B cell (primary cell): Measurements from ENCODE around the gene FEZF2. TPM values are rescaled to one million over a fixed set of nuclear protein-coding genes. Genes with fewer than 3 reads are reported as not detected.

Experiments
- ATAC-seq: fragments of 200-7000 bp; cut with Tn5 transposase; one replicate; pipeline ENCODE4 v1.10.0; 2021; ENCODE audit warnings: low read depth, mild to moderate bottlenecking, moderate number of reproducible peaks, moderate library complexity
- CTCF ChIA-PET: fragments of 350-600 bp; sonication (Branson Sonifier 250); formaldehyde crosslinking; loops from one replicate; lab custom pipeline; 2021; ENCODE audit warnings: antibody characterized with exemption, inconsistent platforms; lab: Charles Lee
- POLR2A ChIA-PET: fragments of 350-600 bp; sonication (Branson Sonifier 250); formaldehyde crosslinking; loops from one replicate; lab custom pipeline; 2021; ENCODE audit warnings: antibody characterized with exemption; lab: Charles Lee
- DNase-seq: peaks from one replicate; pipeline ENCODE4 v3.0.0; 2013
- H2AFZ ChIP-seq: 2 replicates; pipeline ENCODE4 v1.6.1; 2012; ENCODE audit warnings: mild to moderate bottlenecking, low read depth, low read length; ENCODE audit not compliant: insufficient read depth, poor library complexity, severe bottlenecking
- H3K27ac ChIP-seq, 2 donors: 1 replicate in 1 of 2; 2 replicates in 1 of 2; pipeline ENCODE4 v1.5.1; 2012 to 2013; ENCODE audit warnings: low read length in 2 of 2, mild to moderate bottlenecking in 2 of 2, moderate library complexity in 1 of 2
- H3K27me3 ChIP-seq, 4 experiments: fragments of 200-600 bp in 1 of 4; sonication (generic) in 1 of 4; replicated peaks in 1 of 4; 1 replicate in 2 of 4; 2 replicates in 2 of 4; pipeline versions ENCODE4 v1.6.1 to v1.7.0; 2013 to 2016; ENCODE audit warnings: low read length in 3 of 4, mild to moderate bottlenecking in 2 of 4, mixed read lengths in 1 of 4, moderate library complexity in 1 of 4; ENCODE audit not compliant: insufficient read depth in 4 of 4, control insufficient read depth in 3 of 4; ENCODE audit errors: control extremely low read depth in 1 of 4
- H3K36me3 ChIP-seq, 2 experiments: replicated peaks in 1 of 2; 1 replicate in 1 of 2; 2 replicates in 1 of 2; pipeline versions ENCODE4 v1.6.1 to v1.7.1; 2013; ENCODE audit warnings: low read length in 1 of 2; ENCODE audit not compliant: insufficient read depth in 2 of 2, control insufficient read depth in 1 of 2; ENCODE audit errors: control extremely low read depth in 1 of 2, extremely low read depth in 1 of 2
- H3K4me1 ChIP-seq, 2 donors: fragments of 200-600 bp in 1 of 2; sonication (generic) in 1 of 2; 1 replicate in 1 of 2; 2 replicates in 1 of 2; pipeline versions ENCODE4 v1.5.1 to v1.6.1; 2013 to 2017; ENCODE audit warnings: low read length in 2 of 2; ENCODE audit not compliant: control insufficient read depth in 2 of 2, insufficient read depth in 2 of 2
- H3K4me2 ChIP-seq: replicated peaks from 2 replicates; pipeline ENCODE3; 2012; ENCODE audit warnings: mild to moderate bottlenecking, low read depth, low read length; ENCODE audit not compliant: poor library complexity, severe bottlenecking
- H3K4me3 ChIP-seq, 5 experiments: fragments of 200-600 bp in 1 of 5; sonication (generic) in 1 of 5; 1 replicate in 3 of 5; 2 replicates in 2 of 5; pipeline versions ENCODE4 v1.5.1 to v1.7.0; 2011 to 2016; ENCODE audit warnings: low read length in 4 of 5, mild to moderate bottlenecking in 4 of 5, low read depth in 2 of 5, control low read depth in 1 of 5, moderate library complexity in 1 of 5; ENCODE audit not compliant: insufficient read depth in 1 of 5; ENCODE audit errors: control extremely low read depth in 1 of 5, extremely low read depth in 1 of 5
- H3K79me2 ChIP-seq: fragments of 200-600 bp; sonication (generic); one replicate; pipeline ENCODE4 v1.6.0; 2016; ENCODE audit warnings: low read length; ENCODE audit not compliant: control insufficient read depth, insufficient read depth
- H3K9ac ChIP-seq: fragments of 200-600 bp; sonication (generic); 2 replicates; pipeline ENCODE4 v1.6.1; 2017; ENCODE audit warnings: mild to moderate bottlenecking, low read length, moderate library complexity
- H3K9me3 ChIP-seq, 3 donors: one replicate each; pipeline versions ENCODE4 v1.6.1 to v1.7.1; 2013; ENCODE audit warnings: low read length in 2 of 3; ENCODE audit not compliant: control insufficient read depth in 2 of 3, insufficient read depth in 1 of 3; ENCODE audit errors: control extremely low read depth in 1 of 3
- H4K20me1 ChIP-seq: 2 replicates; pipeline ENCODE4 v1.6.0; 2012; ENCODE audit warnings: mild to moderate bottlenecking, low read length; ENCODE audit not compliant: insufficient read depth, control insufficient read depth, poor library complexity, severe bottlenecking
- H3K27ac Mint-ChIP-seq: one replicate; pipeline ENCODE4 v1.8.0; 2021; ENCODE audit warnings: mixed read lengths
- H3K27me3 Mint-ChIP-seq: one replicate; pipeline ENCODE4 v1.8.0; 2021; ENCODE audit warnings: mixed read lengths
- H3K4me1 Mint-ChIP-seq: one replicate; pipeline ENCODE4 v1.8.0; 2021; ENCODE audit warnings: mixed read lengths
- H3K4me3 Mint-ChIP-seq: one replicate; pipeline ENCODE4 v1.8.0; 2021; ENCODE audit warnings: mixed read lengths
- H3K9me3 Mint-ChIP-seq: one replicate; pipeline ENCODE4 v1.8.0; 2022; ENCODE audit warnings: mixed read lengths; ENCODE audit not compliant: insufficient read depth
- CTCF ChIP-seq: fragments of 200-600 bp; IDR thresholded peaks from one replicate; pipeline ENCODE4 v1.8.0; 2022; ENCODE audit warnings: antibody characterized with exemption, mild to moderate bottlenecking
- EZH2 ChIP-seq: IDR thresholded peaks from 2 replicates; pipeline ENCODE4 v1.6.1; 2012; ENCODE audit warnings: borderline replicate concordance, low read depth, mild to moderate bottlenecking, moderate library complexity, low read length; ENCODE audit not compliant: insufficient read depth, poor library complexity, severe bottlenecking
- WGBS: methylation state at CpG from one replicate; pipeline ENCODE4 v1.1.5; 2013; ENCODE audit warnings: missing lambda C conversion rate; ENCODE audit not compliant: insufficient coverage; 5-methylcytosine and 5-hydroxymethylcytosine counted together
- intact Hi-C: fragments of 100-400 bp; cut with micrococcal nuclease; formaldehyde crosslinking; loops from one replicate; pipeline ENCODE4 v1.10.0; 2022
- polyA plus RNA-seq: library from polyadenylated mRNA; depleted of rRNA; stranded (reverse); fragments of >200 nt; gene quantifications from 2 replicates; pipeline ENCODE4 v1.2.3, GENCODE V29; 2012
- total RNA-seq, 2 donors: library from RNA; stranded (reverse); fragments of 120-200 nt in 1 of 2; gene quantifications; 1 replicate in 1 of 2; 2 replicates in 1 of 2; pipeline versions ENCODE4 v1.2.3 to v1.2.4, GENCODE V29; 2013 to 2022

The FEZF2 gene
- total and polyA plus RNA-seq, 2 donors (not counting 1 experiment from before 2014, with no cell fraction given): not detected

DNA sequence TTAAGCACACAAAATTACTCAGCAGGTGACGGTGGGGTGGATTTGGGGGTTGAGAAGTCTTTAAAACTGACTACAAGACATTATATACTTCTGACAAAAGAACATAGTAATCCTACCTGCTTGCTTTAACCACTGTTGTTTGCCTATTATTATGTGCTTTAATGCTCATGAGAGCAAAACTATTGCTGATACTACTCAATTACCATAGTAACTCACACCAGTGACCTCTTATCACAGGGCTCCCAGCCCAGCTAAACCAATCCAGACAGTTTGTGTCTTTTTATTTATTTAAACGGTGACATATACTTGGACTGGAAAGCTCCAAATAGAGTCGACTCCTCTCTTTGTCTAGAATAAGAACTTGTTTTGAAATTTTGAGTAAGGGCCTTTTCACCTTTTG lies 42.8 kb upstream of the FEZF2 start:
- no peaks in the 10 kb centered on the region for H4K20me1 ChIP-seq
- no peaks in the 10 kb centered on the region for H3K27me3 ChIP-seq
- intact Hi-C loops: no loop called here
- no peaks in the 10 kb centered on the region for H3K9me3 ChIP-seq
- no peak overlapping the region for H3K4me3 ChIP-seq
- no peaks in the 10 kb centered on the region for H3K36me3 ChIP-seq
- Mint-ChIP-seq H3K27me3 (no peaks in the 10 kb centered on the region), H3K27ac (no peak overlapping the region), H3K4me1 (no peaks in the 10 kb centered on the region), H3K9me3 (no peaks in the 10 kb centered on the region), H3K4me3 (no peak overlapping the region)
- no peak overlapping the region for H2AFZ ChIP-seq
- no peak overlapping the region for H3K27ac ChIP-seq
- H3K79me2 ChIP-seq: no peaks in the 10 kb centered on the region
- no peak for TF ChIP-seq CTCF
- TF ChIP-seq EZH2: no peak
- DNase-seq (no peak), ATAC-seq (no peak)
- CTCF ChIA-PET: no interaction called here
- WGBS: no CpG with 5 or more reads among the region's 3 CpGs
- H3K9ac ChIP-seq: no peak overlapping the region
- H3K4me2 ChIP-seq: no peak overlapping the region
- no peaks in the 10 kb centered on the region for H3K4me1 ChIP-seq
- POLR2A ChIA-PET: no interaction called here

GRCh38 chr3:62415312-62415801 lies 42.0 kb upstream of the FEZF2 start:
- ATAC-seq (no peak), DNase-seq (no peak)
- no peaks in the 10 kb centered on the region for H3K9me3 Mint-ChIP-seq
- Histone ChIP-seq H2AFZ (no peak overlapping the region), H3K4me2 (no peak overlapping the region), H3K36me3 (no peaks in the 10 kb centered on the region), H3K27ac (no peak overlapping the region), H3K79me2 (no peaks in the 10 kb centered on the region), H3K4me3 (no peak overlapping the region), H3K9me3 (no peaks in the 10 kb centered on the region), H3K4me1 (no peaks in the 10 kb centered on the region), H3K27me3 (no peaks in the 10 kb centered on the region), H4K20me1 (no peaks in the 10 kb centered on the region), H3K9ac (no peak overlapping the region)
- H3K27ac Mint-ChIP-seq: no peak overlapping the region
- H3K4me3 Mint-ChIP-seq: no peak overlapping the region
- ChIA-PET CTCF (no interaction called here), POLR2A (no interaction called here)
- H3K4me1 Mint-ChIP-seq: no peaks in the 10 kb centered on the region
- no peaks in the 10 kb centered on the region for H3K27me3 Mint-ChIP-seq
- TF ChIP-seq CTCF (no peak), EZH2 (no peak)
- 33% methylated on average over 7 of the region's 9 CpGs for WGBS
- intact Hi-C loops: no loop called here
